Eye (tissue), 1 donor: ENCODE data around the gene ZBTB20.

ENCODE experiments used
- DNase-seq: peaks from one replicate; pipeline ENCODE4 v3.0.0-alpha.2; 2015

ZBTB20 gene

DNA sequence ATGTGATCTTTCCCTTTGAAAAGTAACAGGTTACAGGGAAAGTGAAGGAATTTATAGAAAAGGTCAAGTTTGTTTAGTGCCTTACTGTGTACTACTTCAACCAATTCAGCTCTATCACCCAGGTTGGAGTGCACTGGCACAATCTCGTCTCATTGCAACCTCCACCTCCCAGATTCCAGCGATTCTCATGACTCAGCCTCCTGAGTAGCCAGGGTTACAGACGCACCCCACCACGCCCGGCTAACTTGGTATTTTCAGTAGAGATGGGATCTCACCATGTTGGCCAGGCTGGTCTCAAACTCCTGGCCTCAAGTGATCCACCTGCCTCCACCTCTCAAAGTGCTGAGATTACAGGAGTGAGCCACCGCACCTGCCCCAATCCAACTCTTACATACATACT lies 279.7 kb downstream of the ZBTB20 start:
- no peak for DNase-seq

GRCh38 chr3:114866430-114866829 lies 280.7 kb downstream of the ZBTB20 start:
- DNase-seq: no peak

DNA sequence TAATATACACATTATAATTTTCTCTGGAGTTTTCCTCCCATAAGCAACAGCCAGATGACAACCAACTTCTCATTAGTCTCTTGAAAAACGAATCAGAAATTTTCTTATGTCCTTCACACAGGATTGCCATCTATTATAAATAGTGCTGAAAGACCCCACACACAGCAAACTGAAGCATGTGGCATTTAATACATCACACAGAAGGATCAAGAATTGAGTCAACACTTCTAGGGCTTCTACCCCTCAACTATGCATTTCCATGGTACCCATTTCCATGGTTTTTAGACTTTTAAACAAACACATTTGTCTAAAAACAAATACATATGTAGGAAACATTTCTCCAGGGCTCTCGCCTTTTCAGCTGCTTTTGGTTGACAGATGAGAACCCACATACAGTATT lies 282.1 kb downstream of the ZBTB20 start:
- DNase-seq: no peak

GRCh38 chr3:114863848-114864247 lies 283.2 kb downstream of the ZBTB20 start:
- DNase-seq: no peak

DNA sequence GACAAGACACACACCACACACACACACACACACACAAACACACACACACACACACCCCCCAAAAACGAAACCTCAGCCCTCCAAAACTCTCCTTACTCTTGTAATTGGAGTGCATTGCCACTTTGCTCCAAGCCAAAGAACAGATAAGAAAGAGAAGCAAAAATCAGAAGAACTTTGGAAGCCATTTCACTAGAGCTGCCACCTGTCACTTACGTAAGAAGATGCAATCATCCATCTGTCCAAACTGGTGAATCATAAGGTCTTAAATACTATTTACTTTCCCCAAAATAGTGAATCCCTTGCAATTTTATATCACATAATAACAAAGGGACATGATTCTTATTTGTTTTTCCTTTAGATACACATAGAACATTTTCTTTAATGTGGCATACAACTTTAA lies 285.4 kb downstream of the ZBTB20 start:
- no peak for DNase-seq

- DNase-seq: no peak
Measured at GRCh38 chr3:114860531-114860930, 286.6 kb downstream of the ZBTB20 start.

- DNase-seq: no peak
Measured at GRCh38 chr3:114858329-114858728, 288.8 kb downstream of the ZBTB20 start.

- DNase-seq: no peak
Measured at GRCh38 chr3:114857299-114857701, 289.8 kb downstream of the ZBTB20 start.

DNA sequence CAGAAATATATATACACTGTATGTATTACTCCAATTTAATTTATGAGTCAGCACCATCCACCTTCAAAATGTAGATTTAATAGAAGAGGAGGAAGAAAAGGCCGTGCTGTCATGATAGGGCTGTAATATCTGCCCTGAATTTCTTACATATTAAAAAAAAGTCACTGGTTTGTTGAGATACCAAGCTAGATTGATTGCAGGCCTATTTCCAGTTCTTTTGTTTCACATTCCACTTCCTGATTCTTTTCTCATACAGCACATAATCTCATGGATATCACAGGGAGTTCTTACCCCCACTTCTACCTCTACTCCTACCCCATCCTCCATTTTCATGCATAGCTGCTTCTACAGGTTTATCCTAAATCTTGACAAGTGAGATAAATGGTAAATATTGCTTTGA lies 290.3 kb downstream of the ZBTB20 start:
- DNase-seq: no peak

DNA sequence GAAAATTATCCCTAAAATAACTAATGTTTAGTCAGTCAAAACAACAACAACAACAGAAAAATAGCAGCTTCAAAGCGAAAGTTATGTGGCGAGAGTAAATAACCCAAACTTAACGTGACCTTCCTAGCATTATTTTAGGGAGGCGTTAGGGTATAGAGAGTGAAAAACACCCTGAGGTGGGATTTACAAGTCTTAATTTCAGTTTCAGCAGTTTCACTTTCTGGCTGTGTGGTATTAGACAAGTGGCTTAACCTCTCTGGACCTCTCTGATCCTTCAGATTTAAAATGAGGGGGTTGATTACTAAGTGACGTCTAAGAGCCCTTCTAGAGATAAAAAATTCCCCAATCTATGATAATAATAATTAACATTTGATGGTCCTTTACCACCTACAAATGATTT lies 291.2 kb downstream of the ZBTB20 start:
- DNase-seq: no peak

DNA sequence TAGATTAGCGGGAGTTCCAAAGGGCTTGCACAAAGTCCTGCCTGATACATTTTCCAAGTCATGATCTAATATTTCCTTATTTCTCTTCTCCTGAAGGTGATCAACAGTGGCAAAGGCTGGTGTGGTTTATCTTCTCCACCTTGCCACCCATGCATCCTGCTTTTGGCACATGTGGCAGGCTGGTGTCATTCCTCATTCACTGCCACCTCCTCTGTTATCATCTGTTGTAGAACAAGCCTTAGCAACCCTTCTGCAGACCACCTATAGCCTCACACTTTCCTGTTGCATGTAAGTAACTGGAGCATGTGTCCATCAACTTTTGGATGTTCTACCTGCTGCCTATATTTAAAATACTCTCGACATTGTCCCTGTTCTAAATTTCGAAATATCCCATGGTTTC lies 294.1 kb downstream of the ZBTB20 start:
- no peak for DNase-seq

DNA sequence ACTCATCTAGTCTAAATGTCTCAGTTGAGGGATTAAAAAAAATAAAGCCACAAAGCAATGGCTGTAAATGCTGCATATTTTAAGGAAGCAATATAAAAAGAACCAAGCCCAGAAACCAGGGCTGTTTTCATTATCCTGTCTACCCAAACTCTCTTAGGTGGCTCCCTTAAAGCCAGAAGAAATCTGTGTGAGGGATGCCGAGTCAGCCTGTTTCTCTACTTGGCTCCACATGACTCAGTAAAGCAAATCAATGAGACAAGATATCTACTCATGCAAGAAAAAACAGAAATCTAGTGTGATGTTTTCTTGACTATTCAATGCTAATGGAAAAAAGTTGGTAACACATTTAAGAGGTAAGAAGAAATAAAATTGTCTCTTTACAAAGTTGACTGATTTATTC lies 296.2 kb downstream of the ZBTB20 start:
- DNase-seq: no peak

DNA sequence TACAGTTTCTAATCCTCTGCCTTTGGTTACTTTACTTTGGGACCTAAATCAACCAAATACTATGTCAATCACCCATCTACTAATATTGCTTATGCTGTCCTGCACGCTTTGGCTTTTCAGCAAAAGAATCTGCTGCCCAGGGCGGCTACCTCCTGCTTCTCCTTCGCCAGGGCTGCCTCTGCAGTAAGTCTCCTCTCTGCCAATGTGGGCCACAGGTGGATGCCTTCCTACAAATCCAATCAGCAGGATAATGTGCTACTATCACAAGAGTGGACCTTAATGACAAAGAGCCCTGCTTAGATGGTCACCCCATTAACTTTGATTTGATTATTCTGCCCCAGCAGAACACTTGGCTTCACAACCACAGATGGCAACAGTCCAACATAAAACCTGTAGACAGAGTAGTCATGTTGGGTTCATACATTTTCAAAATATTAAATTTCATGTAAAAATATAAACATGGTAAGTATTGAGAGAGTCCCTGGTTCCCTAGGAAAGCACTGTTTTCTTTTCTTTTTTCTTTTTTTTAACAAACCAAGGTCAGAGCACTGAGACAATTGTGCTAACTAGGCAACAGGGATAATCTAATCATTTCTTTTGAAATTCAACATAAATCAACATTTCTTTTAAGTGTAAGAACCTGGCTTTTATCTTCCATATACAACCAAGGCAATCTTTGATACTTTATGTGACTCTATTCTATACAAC lies 298.3 kb downstream of the ZBTB20 start:
- DNase-seq: peak; percentile 53

DNA sequence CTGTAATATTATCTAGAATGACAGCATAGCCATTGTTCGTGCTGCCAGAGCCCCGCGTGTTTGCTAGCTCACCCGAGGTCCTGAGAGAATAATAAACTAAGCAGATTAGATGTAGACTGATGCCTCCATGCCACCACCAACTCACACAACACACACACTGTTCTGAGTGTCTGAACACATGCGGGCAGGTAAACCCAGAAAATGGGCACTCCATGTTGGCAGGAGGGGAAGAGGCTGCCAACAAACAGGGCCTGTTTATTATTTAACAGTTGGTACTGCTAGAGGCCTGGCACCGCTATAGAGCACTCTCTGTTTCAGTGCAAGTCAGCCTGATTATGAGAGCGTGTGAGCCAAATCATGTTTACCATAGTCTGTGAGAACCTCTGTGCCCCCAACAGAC lies 299.0 kb downstream of the ZBTB20 start:
- no peak for DNase-seq

DNA sequence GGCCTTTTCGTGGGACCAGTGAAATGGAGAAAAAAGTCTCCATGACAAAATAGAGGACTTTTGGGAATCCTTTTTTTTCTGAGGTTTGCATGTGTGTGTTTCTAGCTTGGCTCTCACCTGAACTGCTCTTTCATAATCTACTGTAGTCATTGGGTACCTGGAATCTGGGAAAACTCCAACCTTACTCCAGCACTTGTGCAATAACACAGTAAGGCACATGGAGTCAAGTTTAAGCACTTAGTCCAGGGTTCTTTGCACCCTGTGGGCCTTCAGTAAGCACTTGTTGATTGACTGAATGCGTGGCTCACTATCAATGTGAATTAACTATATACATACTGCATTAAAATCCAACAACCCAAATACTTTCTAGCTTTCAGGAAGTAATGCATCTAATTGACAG lies 299.5 kb downstream of the ZBTB20 start:
- peak; percentile 14 for DNase-seq

GRCh38 chr3:114846779-114847178 lies 300.3 kb downstream of the ZBTB20 start:
- no peak for DNase-seq

DNA sequence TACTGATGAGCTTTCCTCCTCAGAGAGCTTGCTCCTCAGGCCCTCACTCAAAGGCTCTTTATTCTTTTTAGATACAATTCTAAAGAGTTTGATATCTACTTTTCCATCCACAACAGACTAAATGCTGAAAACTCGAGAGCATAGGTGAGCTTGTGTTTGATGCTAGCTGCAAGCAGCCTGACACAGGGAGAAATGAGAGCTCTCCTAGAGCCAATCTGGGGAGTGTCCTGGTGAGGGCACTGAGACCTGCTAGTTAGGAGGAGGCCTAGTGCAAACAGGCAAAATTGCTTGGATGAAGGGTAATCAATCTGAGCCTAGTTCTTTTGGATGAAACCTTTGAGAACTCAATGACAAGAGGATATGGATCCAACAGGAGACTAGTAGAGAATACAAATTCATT lies 300.8 kb downstream of the ZBTB20 start:
- DNase-seq: no peak

GRCh38 chr3:114841515-114841914 lies 305.6 kb downstream of the ZBTB20 start:
- no peak for DNase-seq

DNA sequence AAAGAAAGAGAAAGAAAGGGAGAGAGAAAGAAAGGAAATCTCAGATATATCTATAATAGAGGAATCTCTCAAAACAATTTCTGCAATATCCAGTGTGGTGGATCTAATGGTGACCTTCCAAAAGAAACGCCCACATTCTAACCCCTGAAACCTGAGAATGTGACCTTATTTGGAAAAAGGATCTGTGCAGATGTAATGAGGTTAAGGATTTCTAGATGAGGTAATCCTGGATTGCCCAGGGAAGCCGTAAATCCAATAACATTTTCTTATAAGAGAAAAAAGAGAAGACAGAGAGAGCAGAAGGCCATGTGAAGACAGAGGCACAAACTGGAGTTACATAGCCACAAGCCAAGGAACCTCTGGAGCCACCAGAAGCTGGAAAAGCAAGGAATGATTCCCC lies 307.6 kb downstream of the ZBTB20 start:
- DNase-seq: no peak

- no peak for DNase-seq
Measured at GRCh38 chr3:114838025-114838424, 309.1 kb downstream of the ZBTB20 start.

GRCh38 chr3:114834175-114834940 lies 312.7 kb downstream of the ZBTB20 start:
- DNase-seq: peak; percentile 31

DNA sequence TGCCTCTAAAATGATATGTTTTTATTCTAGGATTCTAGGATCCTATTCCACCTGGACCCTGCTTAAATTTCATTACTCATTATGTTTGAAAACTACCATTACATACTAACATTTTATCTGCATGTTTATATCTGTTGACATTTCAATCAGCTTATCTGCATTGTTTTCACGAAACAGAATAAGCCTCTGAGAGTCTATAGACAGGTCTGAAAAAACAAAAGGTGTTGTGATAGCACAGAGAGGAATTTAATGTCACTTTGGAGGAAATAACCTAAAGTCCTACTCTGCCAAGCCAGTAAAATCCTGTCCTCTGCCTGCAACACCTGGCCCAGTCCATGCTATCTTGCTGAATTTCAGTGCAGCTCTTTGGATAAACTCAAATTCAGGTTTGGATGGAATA lies 315.2 kb downstream of the ZBTB20 start:
- DNase-seq: no peak

DNA sequence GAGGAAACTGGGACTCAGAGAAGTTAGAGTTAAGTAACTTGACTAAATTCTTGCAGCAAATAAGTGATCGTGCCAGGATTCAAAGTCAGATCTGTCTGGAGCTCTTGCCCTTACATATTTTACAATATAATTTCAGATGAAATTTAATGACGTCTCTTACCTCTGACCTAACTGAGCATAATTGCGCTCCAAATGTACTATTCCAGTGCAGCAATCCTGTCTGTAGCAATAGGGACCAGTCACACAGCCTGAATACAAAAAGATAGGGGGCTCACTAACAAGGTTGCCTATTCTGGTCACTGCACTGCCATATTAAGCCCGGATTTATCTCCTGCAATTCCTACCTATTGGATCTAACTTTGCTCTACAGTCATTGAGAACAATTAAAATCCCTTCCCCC lies 316.4 kb downstream of the ZBTB20 start:
- DNase-seq: no peak

DNA sequence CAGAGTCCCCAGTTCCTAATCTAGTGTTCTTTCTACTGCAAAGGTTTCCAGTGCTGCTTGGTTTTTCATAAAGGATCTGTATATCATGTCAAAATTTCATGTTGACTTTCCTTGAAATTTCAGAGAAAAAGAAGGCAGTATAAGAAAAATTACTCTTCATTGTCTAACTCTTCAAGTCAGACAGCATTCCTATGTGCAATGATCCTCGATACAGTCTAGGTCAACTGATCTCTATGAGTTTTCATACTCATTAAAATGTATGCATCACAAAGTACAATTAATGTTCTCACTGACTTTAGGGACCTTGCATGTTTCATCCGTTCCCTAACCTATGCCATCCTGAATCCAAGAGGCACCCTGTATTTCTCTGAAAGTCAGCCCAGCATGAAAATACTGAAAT lies 317.3 kb downstream of the ZBTB20 start:
- DNase-seq: no peak

DNA sequence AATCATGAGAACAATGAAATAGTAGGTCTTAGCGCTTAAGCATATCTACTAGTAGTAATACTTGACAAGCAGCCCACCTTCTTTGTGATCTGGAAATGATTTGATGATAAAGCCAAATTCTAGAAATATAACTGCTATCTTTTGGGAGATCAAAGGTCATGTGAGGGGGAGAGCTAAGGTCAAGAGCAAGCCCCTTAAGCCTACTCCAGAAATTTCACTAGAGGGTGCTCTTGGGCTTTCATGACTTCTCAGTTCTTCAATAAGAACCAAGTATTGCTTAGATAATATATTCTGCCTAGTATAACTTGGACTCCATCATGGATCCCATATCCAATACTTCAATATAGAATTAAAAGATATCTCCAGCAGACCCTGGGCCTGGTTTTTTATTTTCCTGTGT lies 319.6 kb downstream of the ZBTB20 start:
- peak; percentile 74 for DNase-seq
